NB4 (cell line): ENCODE measurements around the gene CD69.
A peak's percentile ranks its signal among the peaks of the same experiment; 100 is the strongest.

Experiments
- DNase-seq: peaks from one replicate; pipeline ENCODE4 v3.0.0; 2010; ENCODE audit warnings: low read depth
- H3K4me3 ChIP-seq: one replicate; pipeline ENCODE4 v1.5.1; 2011; ENCODE audit warnings: mild to moderate bottlenecking, low read depth, low read length, moderate library complexity
- CTCF ChIP-seq: IDR thresholded peaks from one replicate; pipeline ENCODE4 v1.5.1; 2012; ENCODE audit warnings: low read depth, low read length
- MYC ChIP-seq: IDR thresholded peaks from 2 replicates; pipeline ENCODE4 v1.6.1; 2011; ENCODE audit warnings: low read depth, low read length
- POLR2A ChIP-seq: IDR thresholded peaks from 2 replicates; pipeline ENCODE4 v1.6.1; 2011; ENCODE audit warnings: mild to moderate bottlenecking; ENCODE audit not compliant: insufficient read length; ENCODE audit errors: extremely low read depth
- TF ChIP-seq, protein P1 (sequence below): IDR thresholded peaks from 2 replicates; pipeline ENCODE4 v1.6.1; 2011; ENCODE audit warnings: low read depth, low read length

CD69 gene

DNA sequence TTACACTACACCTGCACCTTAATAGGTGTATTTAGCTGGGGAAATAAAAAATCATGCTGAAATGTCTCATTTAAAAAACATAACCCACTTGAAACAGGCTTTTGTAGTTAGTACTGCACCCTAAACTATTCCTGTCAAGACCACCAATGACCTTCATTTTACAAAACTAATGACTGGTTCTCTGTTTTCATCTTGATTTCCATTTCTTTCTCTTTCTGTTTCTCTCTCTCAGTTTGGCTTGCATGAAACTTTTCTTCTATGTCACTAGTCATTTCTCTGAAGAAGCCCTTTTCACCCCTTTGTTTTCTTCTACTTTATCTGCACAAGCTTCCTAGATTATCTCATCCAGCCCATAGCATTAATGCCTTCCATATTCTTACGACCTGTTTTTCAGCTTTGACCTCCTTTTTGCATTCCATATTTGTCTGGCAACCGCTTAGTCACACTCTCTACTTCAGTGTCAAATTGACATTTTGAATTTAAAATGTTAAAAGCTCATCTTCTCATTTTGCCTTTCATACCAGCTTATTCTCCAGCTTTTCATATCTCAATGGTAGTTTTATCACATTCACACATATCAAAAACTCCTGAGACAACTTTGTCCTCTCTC lies 33.9 kb upstream of the CD69 start:
- H3K4me3 ChIP-seq = no peak overlapping the region
- TF ChIP-seq, protein P1, sequence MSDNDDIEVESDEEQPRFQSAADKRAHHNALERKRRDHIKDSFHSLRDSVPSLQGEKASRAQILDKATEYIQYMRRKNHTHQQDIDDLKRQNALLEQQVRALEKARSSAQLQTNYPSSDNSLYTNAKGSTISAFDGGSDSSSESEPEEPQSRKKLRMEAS = no peak
- no peak for TF ChIP-seq POLR2A
- no peak for TF ChIP-seq CTCF
- TF ChIP-seq MYC = no peak
- no peak for DNase-seq

GRCh38 chr12:9793779-9794395 lies 33.2 kb upstream of the CD69 start:
- peak; percentile 59 for DNase-seq
- H3K4me3 ChIP-seq = no peak overlapping the region
- no peak for TF ChIP-seq CTCF
- no peak for TF ChIP-seq MYC
- TF ChIP-seq POLR2A = no peak
- TF ChIP-seq, protein P1 = no peak

- TF ChIP-seq CTCF = no peak
- TF ChIP-seq POLR2A = no peak
- no peak overlapping the region for H3K4me3 ChIP-seq
- no peak for DNase-seq
These were observed 32.4 kb upstream of the CD69 start for GRCh38 chr12:9792961-9793617.

GRCh38 chr12:9792185-9792900 lies 31.6 kb upstream of the CD69 start:
- DNase-seq = peak; percentile 8
- H3K4me3 ChIP-seq = no peak overlapping the region
- TF ChIP-seq CTCF (no peak), MYC (no peak), POLR2A (no peak)
- TF ChIP-seq, protein P1 = no peak

DNA sequence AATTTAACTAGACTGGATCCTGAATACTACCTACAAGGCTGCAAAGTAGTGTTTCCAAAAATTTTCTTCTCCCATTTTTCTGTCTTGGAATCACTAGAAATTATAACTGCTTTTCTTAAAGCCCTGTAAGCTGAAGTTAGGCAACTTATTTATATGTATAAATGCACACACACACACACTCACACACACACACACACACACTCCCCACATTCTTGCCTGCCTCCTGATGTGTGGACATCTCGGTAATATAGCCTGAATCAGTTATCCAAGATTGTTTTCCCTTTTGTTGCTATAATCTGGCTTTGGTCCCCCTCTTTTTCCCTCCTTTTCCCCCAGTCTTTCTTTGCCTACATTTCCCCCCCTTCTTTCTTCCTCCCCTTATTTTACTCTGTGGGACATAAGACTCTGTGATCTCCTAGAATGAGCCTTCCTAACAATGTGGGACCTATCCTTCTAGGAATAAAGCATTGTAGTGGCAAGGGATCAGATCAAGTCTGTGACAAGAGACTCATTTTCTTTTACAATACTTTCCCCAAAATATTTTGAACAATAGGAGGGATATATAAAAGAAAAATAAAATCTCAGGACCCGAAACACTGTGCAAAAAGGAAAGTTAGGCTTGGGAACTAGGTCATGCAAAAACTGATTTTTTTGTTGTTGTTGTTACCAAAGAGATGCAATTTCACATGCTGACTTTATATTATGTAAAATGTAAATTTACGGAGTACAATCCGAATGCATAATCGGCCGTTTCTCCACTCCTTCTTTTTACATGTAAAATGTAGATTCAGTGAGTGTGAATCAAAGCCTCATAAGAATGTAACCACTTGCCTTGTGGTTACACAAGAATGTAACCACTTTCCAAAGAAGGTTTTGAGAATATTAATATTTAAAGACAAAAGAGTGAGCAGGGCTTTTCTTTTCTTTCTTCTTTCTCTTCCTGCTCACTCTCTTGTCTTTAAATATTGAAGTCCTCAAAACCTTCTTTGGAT lies 26.3 kb upstream of the CD69 start:
- no peak for DNase-seq
- TF ChIP-seq MYC (no peak), CTCF (no peak)
- TF ChIP-seq, protein P1 = no peak
- H3K4me3 ChIP-seq = no peak overlapping the region
